CD4-positive, alpha-beta T cell treated with Interleukin-15 for 4 hours (primary cell): ENCODE data around the gene ECPAS.

Source experiments
- DNase-seq: peaks from one replicate; pipeline ENCODE4 v3.0.0-alpha.2; 2020; ENCODE audit warnings: low spot score

The ECPAS gene

GRCh38 chr9:111330124-111330523, 154.1 kb downstream of the ECPAS start, which contains the start of gene OR2K2:
Gene OR2K2, minus strand, starts transcription at chr9:111330224. Its CDS starts 1,791 bp downstream, at chr9:111328433.
- DNase-seq = no peak

- no peak for DNase-seq
Measured at GRCh38 chr9:111320631-111321030, 163.6 kb downstream of the ECPAS start.

GRCh38 chr9:111316796-111317195, 167.4 kb downstream of the ECPAS start:
- DNase-seq = no peak
